NCI-H2081 treated with DMSO at 0.1 percent for 48 hours (cell line): ENCODE measurements around the gene SATB2.

Source experiments
- DNase-seq: peaks from one replicate; lab custom pipeline; 2025; lab: John Stamatoyannopoulos, UW

Gene SATB2

GRCh38 chr2:199325881-199326280 lies 131.9 kb downstream of the SATB2 start:
- DNase-seq = no peak

- no peak for DNase-seq
Measured at GRCh38 chr2:199322151-199322550, 135.6 kb downstream of the SATB2 start.

- DNase-seq = no peak
Measured at GRCh38 chr2:199317646-199318045, 140.1 kb downstream of the SATB2 start.

- DNase-seq = no peak
Measured at GRCh38 chr2:199316851-199317250, 140.9 kb downstream of the SATB2 start.

- no peak for DNase-seq
Measured at GRCh38 chr2:199315299-199316179, 142.2 kb downstream of the SATB2 start.

GRCh38 chr2:199312931-199313330 lies 144.8 kb downstream of the SATB2 start:
- DNase-seq = no peak

- peak; percentile 46 for DNase-seq
Measured at GRCh38 chr2:199310771-199311585, 146.8 kb downstream of the SATB2 start.

GRCh38 chr2:199309973-199310372 lies 147.8 kb downstream of the SATB2 start:
- peak; percentile 56 for DNase-seq

GRCh38 chr2:199309411-199309810 lies 148.3 kb downstream of the SATB2 start:
- no peak for DNase-seq

- no peak for DNase-seq
Measured at GRCh38 chr2:199308567-199308966, 149.2 kb downstream of the SATB2 start.

GRCh38 chr2:199307461-199307860 lies 150.3 kb downstream of the SATB2 start:
- DNase-seq = no peak

- DNase-seq = no peak
Measured at GRCh38 chr2:199306116-199306515, 151.6 kb downstream of the SATB2 start.

- no peak for DNase-seq
Measured at GRCh38 chr2:199303728-199304177, 154.0 kb downstream of the SATB2 start.

GRCh38 chr2:199302851-199303250 lies 154.9 kb downstream of the SATB2 start:
- DNase-seq = no peak

GRCh38 chr2:199288424-199288823 lies 169.3 kb downstream of the SATB2 start:
- no peak for DNase-seq

GRCh38 chr2:199282309-199282708 lies 175.4 kb downstream of the SATB2 start:
- no peak for DNase-seq

- no peak for DNase-seq
Measured at GRCh38 chr2:199279146-199279545, 178.6 kb downstream of the SATB2 start.

- no peak for DNase-seq
Measured at GRCh38 chr2:199278099-199278498, 179.6 kb downstream of the SATB2 start.

GRCh38 chr2:199273042-199273511 lies 184.7 kb downstream of the SATB2 start:
- no peak for DNase-seq

- no peak for DNase-seq
Measured at GRCh38 chr2:199261936-199262335, 195.8 kb downstream of the SATB2 start.

- no peak for DNase-seq
Measured at GRCh38 chr2:199261239-199261638, 196.5 kb downstream of the SATB2 start.

GRCh38 chr2:199259671-199260070 lies 198.1 kb downstream of the SATB2 start:
- no peak for DNase-seq

GRCh38 chr2:199258291-199258690 lies 199.4 kb downstream of the SATB2 start:
- DNase-seq = no peak
